OCI-LY1 (cell line): ENCODE results near the gene THSD8.

ENCODE experiments used
- H2AFZ ChIP-seq: fragments of 200-600 bp; sonication (generic), shearing (Covaris generic); 2 replicates; pipeline ENCODE4 v1.6.0; 2014; ENCODE audit warnings: antibody characterized with exemption, mild to moderate bottlenecking, low read length
- H3F3A ChIP-seq: fragments of 200-600 bp; sonication (generic), shearing (Covaris generic); 2 replicates; pipeline ENCODE4 v1.6.0; 2014; ENCODE audit warnings: mild to moderate bottlenecking, antibody characterized with exemption, low read length, moderate library complexity; ENCODE audit not compliant: insufficient read depth
- H3K27ac ChIP-seq: fragments of 200-600 bp; sonication (generic); 2 replicates; pipeline ENCODE4 v1.5.1; 2014; ENCODE audit warnings: low read length, mixed run types, mild to moderate bottlenecking, low read depth; ENCODE audit not compliant: poor library complexity, severe bottlenecking
- H3K27me3 ChIP-seq: fragments of 200-600 bp; sonication (generic); 2 replicates; pipeline ENCODE4 v1.6.0; 2014; ENCODE audit warnings: antibody characterized with exemption, mild to moderate bottlenecking, low read length, moderate library complexity; ENCODE audit not compliant: insufficient read depth
- H3K36me3 ChIP-seq: fragments of 200-600 bp; sonication (generic); 2 replicates; pipeline ENCODE4 v1.6.1; 2014; ENCODE audit warnings: mild to moderate bottlenecking, antibody characterized with exemption, low read length, moderate library complexity, mixed read lengths; ENCODE audit not compliant: insufficient read depth
- H3K4me1 ChIP-seq: fragments of 200-600 bp; sonication (generic); 2 replicates; pipeline ENCODE4 v1.5.1; 2014; ENCODE audit warnings: mild to moderate bottlenecking, low read length, moderate library complexity; ENCODE audit not compliant: insufficient read depth, severe bottlenecking
- H3K4me2 ChIP-seq: fragments of 200-600 bp; sonication (generic), shearing (Covaris generic); 2 replicates; pipeline ENCODE4 v1.6.1; 2014; ENCODE audit warnings: low read length
- H3K4me3 ChIP-seq: fragments of 200-600 bp; sonication (generic); 2 replicates; pipeline ENCODE4 v1.5.1; 2014; ENCODE audit warnings: low read length, low read depth, mild to moderate bottlenecking, mixed read lengths; ENCODE audit not compliant: poor library complexity, severe bottlenecking
- H3K79me2 ChIP-seq: fragments of 200-600 bp; shearing (Covaris generic); 2 replicates; pipeline ENCODE4 v1.6.1; 2016; ENCODE audit warnings: mixed run types, low read length, mixed read lengths; ENCODE audit not compliant: insufficient read depth
- H3K9ac ChIP-seq: fragments of 200-600 bp; sonication (generic), shearing (Covaris generic); 2 replicates; pipeline ENCODE4 v1.6.1; 2014; ENCODE audit warnings: mild to moderate bottlenecking, low read length, mixed read lengths
- H3K9me2 ChIP-seq: fragments of 200-600 bp; sonication (generic), shearing (Covaris generic); 2 replicates; pipeline ENCODE4 v1.6.1; 2014; ENCODE audit warnings: low read depth, mild to moderate bottlenecking, low read length, mixed read lengths
- H3K9me3 ChIP-seq: fragments of 200-600 bp; shearing (Covaris generic); 2 replicates; pipeline ENCODE4 v1.6.1; 2014; ENCODE audit warnings: low read length, mixed read lengths
- H4K20me1 ChIP-seq: fragments of 200-600 bp; sonication (generic), shearing (Covaris generic); 2 replicates; pipeline ENCODE4 v1.6.0; 2016; ENCODE audit warnings: mild to moderate bottlenecking, low read length; ENCODE audit not compliant: insufficient read depth
- CTCF ChIP-seq: fragments of 200-600 bp; sonication (generic), shearing (Covaris generic); IDR thresholded peaks from 2 replicates; pipeline ENCODE4 v1.5.1; 2017; ENCODE audit warnings: mild to moderate bottlenecking, antibody characterized with exemption, low read length, moderate library complexity, mixed read lengths
- EZH2 ChIP-seq: fragments of 200-600 bp; sonication (generic), shearing (Covaris generic); IDR thresholded peaks from 2 replicates; pipeline ENCODE4 v1.8.0; 2017; ENCODE audit warnings: borderline replicate concordance, mixed run types, mild to moderate bottlenecking, antibody characterized with exemption, low read length, moderate library complexity, mixed read lengths

The THSD8 gene

GRCh38 chr19:12784871-12785430, 16.9 kb upstream of the THSD8 start:
- no peak overlapping the region; the same call in 1 of the 2 replicates for H3K9ac ChIP-seq

GRCh38 chr19:12785431-12786031, 16.3 kb upstream of the THSD8 start:
- no peaks in the 10 kb centered on the region for H3K36me3 ChIP-seq
- TF ChIP-seq EZH2 (no peak), CTCF (no peak)
- no peaks in the 10 kb centered on the region for H3F3A ChIP-seq
- H3K9ac ChIP-seq: no peak overlapping the region; the same call in 1 of the 2 replicates
- H3K9me3 ChIP-seq: no peaks in the 10 kb centered on the region
- no peaks in the 10 kb centered on the region for H3K79me2 ChIP-seq
- no peak overlapping the region for H3K4me3 ChIP-seq
- H3K9me2 ChIP-seq: no peaks in the 10 kb centered on the region
- H2AFZ ChIP-seq: no peak overlapping the region
- H3K4me1 ChIP-seq: peaks cover 73% of the 10 kb centered on the region
- H3K27ac ChIP-seq: peak overlapping the region; percentile 74
- no peaks in the 10 kb centered on the region for H4K20me1 ChIP-seq
- no peak overlapping the region for H3K4me2 ChIP-seq
- no peaks in the 10 kb centered on the region for H3K27me3 ChIP-seq

More at GRCh38 chr19:12784871-12785430, 16.9 kb upstream of the THSD8 start:
- peaks cover 67% of the 10 kb centered on the region for H3K4me1 ChIP-seq
- no peaks in the 10 kb centered on the region for H3K9me3 ChIP-seq
- TF ChIP-seq CTCF (no peak), EZH2 (no peak)
- H3K36me3 ChIP-seq: no peaks in the 10 kb centered on the region
- H4K20me1 ChIP-seq: no peaks in the 10 kb centered on the region
- no peaks in the 10 kb centered on the region for H3F3A ChIP-seq
- no peaks in the 10 kb centered on the region for H3K27me3 ChIP-seq
- no peaks in the 10 kb centered on the region for H3K9me2 ChIP-seq
- no peak overlapping the region for H3K4me3 ChIP-seq
- H3K79me2 ChIP-seq: no peaks in the 10 kb centered on the region
- no peak overlapping the region for H3K4me2 ChIP-seq
- H2AFZ ChIP-seq: no peak overlapping the region
- peak overlapping the region; percentile 74 for H3K27ac ChIP-seq

- H3K4me3 ChIP-seq: no peak overlapping the region
- H3K9ac ChIP-seq: no peak overlapping the region; the same call in 1 of the 2 replicates
- no peaks in the 10 kb centered on the region for H3K79me2 ChIP-seq
- peak overlapping the region; percentile 74 for H3K27ac ChIP-seq
- TF ChIP-seq CTCF: no peak
- no peak for TF ChIP-seq EZH2
- H2AFZ ChIP-seq: no peak overlapping the region
- no peaks in the 10 kb centered on the region for H3K9me3 ChIP-seq
- peaks cover 80% of the 10 kb centered on the region for H3K4me1 ChIP-seq
- H3K9me2 ChIP-seq: no peaks in the 10 kb centered on the region
- H3F3A ChIP-seq: no peaks in the 10 kb centered on the region
- H4K20me1 ChIP-seq: no peaks in the 10 kb centered on the region
- no peaks in the 10 kb centered on the region for H3K36me3 ChIP-seq
- no peaks in the 10 kb centered on the region for H3K27me3 ChIP-seq
- H3K4me2 ChIP-seq: no peak overlapping the region; the same call in 1 of the 2 replicates
Measured at GRCh38 chr19:12786141-12786870, 15.6 kb upstream of the THSD8 start.
